Measurements from ENCODE around the gene PLD3. TPM values are rescaled to one million over a fixed set of nuclear protein-coding genes. Genes with fewer than 3 reads are reported as not detected.
A peak's percentile ranks its signal among the peaks of the same experiment; 100 is the strongest.

PLD3 gene
- total RNA-seq, 3 donors from 2014 or later, result 120 to 158 (median 120) TPM

DNA sequence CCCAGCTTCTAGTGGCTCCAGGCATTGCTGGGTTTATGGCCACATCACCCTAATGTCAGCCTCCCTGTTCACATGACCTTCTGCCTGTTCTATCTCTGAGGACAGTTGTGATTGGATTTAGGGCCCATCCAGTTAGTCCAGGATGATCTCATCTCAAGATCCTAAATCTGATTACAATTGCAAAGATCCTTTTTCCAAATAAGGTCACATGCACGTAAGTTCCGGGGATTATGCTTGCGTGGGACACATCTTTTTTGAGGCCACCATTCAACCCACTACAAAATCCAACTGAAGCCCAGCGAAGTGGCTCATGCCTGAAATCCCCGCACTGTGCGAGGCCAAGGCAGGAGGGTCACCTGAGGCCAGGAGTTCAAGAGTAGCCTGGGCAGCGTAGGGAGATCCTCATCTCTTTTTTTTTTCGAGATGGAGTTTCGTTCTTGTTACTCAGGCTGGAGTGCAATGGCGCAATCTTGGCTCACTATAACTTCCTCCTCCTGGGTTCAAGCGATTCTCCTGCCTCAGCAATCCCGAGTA lies 12.3 kb downstream of the PLD3 start:
- TF ChIP-seq, protein P1, sequence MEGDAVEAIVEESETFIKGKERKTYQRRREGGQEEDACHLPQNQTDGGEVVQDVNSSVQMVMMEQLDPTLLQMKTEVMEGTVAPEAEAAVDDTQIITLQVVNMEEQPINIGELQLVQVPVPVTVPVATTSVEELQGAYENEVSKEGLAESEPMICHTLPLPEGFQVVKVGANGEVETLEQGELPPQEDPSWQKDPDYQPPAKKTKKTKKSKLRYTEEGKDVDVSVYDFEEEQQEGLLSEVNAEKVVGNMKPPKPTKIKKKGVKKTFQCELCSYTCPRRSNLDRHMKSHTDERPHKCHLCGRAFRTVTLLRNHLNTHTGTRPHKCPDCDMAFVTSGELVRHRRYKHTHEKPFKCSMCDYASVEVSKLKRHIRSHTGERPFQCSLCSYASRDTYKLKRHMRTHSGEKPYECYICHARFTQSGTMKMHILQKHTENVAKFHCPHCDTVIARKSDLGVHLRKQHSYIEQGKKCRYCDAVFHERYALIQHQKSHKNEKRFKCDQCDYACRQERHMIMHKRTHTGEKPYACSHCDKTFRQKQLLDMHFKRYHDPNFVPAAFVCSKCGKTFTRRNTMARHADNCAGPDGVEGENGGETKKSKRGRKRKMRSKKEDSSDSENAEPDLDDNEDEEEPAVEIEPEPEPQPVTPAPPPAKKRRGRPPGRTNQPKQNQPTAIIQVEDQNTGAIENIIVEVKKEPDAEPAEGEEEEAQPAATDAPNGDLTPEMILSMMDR (IDR thresholded peaks at IDR 0.05), result no peak
- Histone ChIP-seq H3K36me3 (ENCODE audit: low read depth) (no peaks in the 10 kb centered on the region), H3K4me1 (ENCODE audit: low read depth) (no peaks in the 10 kb centered on the region), H3K9me3 (no peaks in the 10 kb centered on the region), H3K4me3 (no peak overlapping the region)
- ATAC-seq (no peak), DNase-seq (peak in 1 of 3 donors; percentile 23)
- intact Hi-C loops (cut with DNase I, micrococcal nuclease), result no loop called here

DNA sequence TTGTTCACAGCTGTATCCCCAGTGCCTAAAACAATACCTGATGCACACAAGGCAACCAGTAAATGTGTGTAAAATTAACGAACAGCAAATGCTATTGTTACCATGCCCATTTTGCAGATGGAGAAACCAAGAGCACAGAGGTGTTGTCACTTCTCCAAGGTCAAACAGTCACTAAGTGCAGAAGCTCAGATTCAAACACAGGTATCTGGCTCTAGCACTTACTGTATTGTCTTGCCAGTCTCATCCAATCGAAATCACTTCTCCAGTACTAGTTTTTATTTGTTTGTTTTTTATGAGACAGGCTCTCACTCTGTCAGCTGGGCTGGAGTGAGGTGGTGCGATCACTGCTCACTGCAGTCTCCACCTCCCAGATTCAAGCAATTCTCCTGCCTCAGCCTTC lies 13.7 kb downstream of the PLD3 start:
- DNase-seq, result no peak
- ATAC-seq, result no peak
- TF ChIP-seq, protein P1 (IDR thresholded peaks at IDR 0.05), result no peak
- H3K9me3 ChIP-seq, result no peaks in the 10 kb centered on the region
- H3K4me3 ChIP-seq, result no peak overlapping the region
- intact Hi-C loops (cut with DNase I, micrococcal nuclease), result no loop called here
- H3K36me3 ChIP-seq (ENCODE audit: low read depth), result no peaks in the 10 kb centered on the region
- no peaks in the 10 kb centered on the region for H3K4me1 ChIP-seq (ENCODE audit: low read depth)

DNA sequence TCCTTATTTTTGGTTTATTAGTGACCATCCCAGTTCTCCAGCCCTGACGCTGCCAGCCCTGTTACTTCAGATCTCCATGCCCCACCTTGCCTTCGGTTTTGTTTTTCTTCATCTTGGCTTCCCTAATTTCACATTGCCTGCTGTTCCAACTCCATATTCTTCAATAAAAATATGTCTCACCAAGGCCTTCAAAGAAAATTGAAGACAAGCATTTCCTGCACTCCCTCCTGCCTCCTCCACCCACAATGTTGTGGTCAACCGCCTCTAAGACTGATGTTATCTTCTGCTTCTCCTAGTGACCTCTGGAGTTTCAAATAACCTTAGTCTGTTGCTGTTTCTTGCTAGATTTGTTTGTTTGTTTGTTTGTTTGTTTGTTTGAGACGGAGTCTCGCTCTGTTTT lies 14.6 kb downstream of the PLD3 start:
- DNase-seq (no peak), ATAC-seq (no peak)
- Histone ChIP-seq H3K4me3 (no peak overlapping the region), H3K4me1 (ENCODE audit: low read depth) (no peaks in the 10 kb centered on the region), H3K9me3 (no peaks in the 10 kb centered on the region), H3K36me3 (ENCODE audit: low read depth) (no peaks in the 10 kb centered on the region)
- intact Hi-C loops (cut with DNase I, micrococcal nuclease), result no loop called here
- TF ChIP-seq, protein P1 (IDR thresholded peaks at IDR 0.05), result no peak

DNA sequence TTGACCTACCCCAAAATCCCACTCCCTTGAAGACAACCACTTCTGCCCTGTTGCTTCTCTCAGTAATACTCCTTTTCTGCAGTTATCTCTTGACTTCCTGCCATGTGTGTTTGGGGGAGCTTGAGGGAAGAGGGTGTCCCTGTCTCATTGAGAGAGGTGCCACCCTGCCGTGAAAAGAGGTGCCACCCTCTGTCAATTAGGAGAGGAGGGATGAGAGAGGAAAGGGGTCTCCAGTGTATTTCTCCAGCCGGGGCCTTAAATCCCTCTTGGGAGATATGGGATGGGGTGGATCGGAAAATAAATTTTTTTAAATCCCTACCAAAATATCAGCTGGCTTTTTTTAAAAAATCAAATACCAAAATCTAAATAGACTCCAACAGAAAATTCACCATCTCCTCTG lies 16.5 kb downstream of the PLD3 start:
- TF ChIP-seq, protein P1 (IDR thresholded peaks at IDR 0.05), result no peak
- no peaks in the 10 kb centered on the region for H3K9me3 ChIP-seq
- no peaks in the 10 kb centered on the region for H3K4me1 ChIP-seq (ENCODE audit: low read depth)
- no peak overlapping the region for H3K4me3 ChIP-seq
- no peak for ATAC-seq
- no peaks in the 10 kb centered on the region for H3K36me3 ChIP-seq (ENCODE audit: low read depth)
- intact Hi-C loops (cut with DNase I, micrococcal nuclease), result no loop called here
- no peak for DNase-seq

DNA sequence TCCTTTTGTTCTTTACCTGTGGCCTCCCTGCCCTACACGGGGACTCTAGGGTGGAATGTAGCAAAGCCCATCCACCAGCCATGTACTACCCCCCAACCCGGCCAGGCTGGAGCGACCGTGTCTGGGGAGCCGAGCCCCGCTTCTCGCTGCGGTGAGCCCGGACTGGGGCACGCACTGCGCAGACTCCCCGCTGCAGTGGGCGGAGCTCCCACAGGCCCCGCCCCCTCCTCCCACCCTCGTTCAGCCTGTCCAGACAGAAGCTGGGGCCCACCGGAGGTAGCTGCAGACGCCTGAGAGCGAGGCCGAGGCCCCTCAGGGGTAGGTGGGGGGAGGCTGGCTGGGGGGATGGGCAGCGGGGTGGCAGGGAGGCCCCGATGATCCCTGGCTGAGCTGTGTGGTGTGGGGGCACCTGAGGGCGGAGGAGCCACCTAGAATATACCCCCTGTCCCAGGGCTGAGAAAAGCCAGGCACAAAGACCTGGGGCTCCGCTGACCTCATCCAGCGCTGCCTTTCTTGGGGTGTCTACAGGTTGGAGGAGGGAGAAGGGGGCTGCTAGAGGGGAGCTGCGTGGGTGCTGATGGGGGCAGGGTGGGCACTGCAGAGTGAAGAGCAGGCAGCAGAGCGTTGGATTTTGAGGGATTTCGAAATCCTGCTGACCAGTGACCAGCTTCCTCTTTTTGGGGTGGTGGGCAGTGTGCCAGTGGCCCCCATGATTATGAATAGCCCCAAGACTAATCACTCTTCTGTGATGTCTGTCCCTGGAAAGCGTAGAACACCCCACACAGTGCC lies 17.3 kb downstream of the PLD3 start:
- intact Hi-C loops (cut with DNase I, micrococcal nuclease), result no loop called here
- Histone ChIP-seq H3K4me1 (ENCODE audit: low read depth) (no peaks in the 10 kb centered on the region), H3K4me3 (no peak overlapping the region), H3K9me3 (no peaks in the 10 kb centered on the region), H3K36me3 (ENCODE audit: low read depth) (no peaks in the 10 kb centered on the region)
- ATAC-seq, result peak; percentile 62
- DNase-seq, result peak in 2 of 3 donors; percentile 50 to 64
- TF ChIP-seq, protein P1 (IDR thresholded peaks at IDR 0.05), result no peak
